PC-9 (cell line): ENCODE data around the gene PTH1R.

ENCODE experiments used
- CTCF ChIP-seq: fragments of 200-600 bp; sonication (generic); conservative IDR thresholded peaks from 2 replicates; pipeline ENCODE4 v1.6.1; 2017; ENCODE audit warnings: mixed run types, antibody characterized with exemption, mild to moderate bottlenecking, moderate library complexity
- EZH2 ChIP-seq: fragments of 200-600 bp; sonication (generic); IDR thresholded peaks from 2 replicates; pipeline ENCODE4 v1.8.0; 2017; ENCODE audit warnings: antibody characterized with exemption, low read depth

- TF ChIP-seq CTCF (no peak), EZH2 (no peak)
These were observed 8.1 kb upstream of the PTH1R start for GRCh38 chr3:46869440-46869839.
